ENCODE measurements around the gene TMEM131L. TPM values are rescaled to one million over a fixed set of nuclear protein-coding genes. Genes with fewer than 3 reads are reported as not detected.

Gene TMEM131L
- total RNA-seq, 1 experiment from 2014 or later: 19.7 TPM

GRCh38 chr4:153494562-153494961 lies 28.4 kb downstream of the TMEM131L start:
- RAD21 ChIA-PET (ENCODE audit: low non-redundant PET in 1 of 2, low total read pairs in 2 of 2, uncharacterized antibody in 2 of 2, unreplicated experiment in 2 of 2): no interaction called here
- Histone ChIP-seq H2AFZ (ENCODE audit: low read depth, low read length, poor library complexity, severe bottlenecking) (no peak overlapping the region), H3K9me2 (ENCODE audit: insufficient read depth) (no peaks in the 10 kb centered on the region), H3K9me3 (ENCODE audit: control insufficient read depth in 1 of 2, insufficient read depth in 1 of 2, low read depth in 1 of 2, low read length in 2 of 2) (no peaks in the 10 kb centered on the region), H3K4me1 (ENCODE audit: control insufficient read depth in 1 of 2, insufficient read depth in 2 of 2, low read length in 2 of 2) (peaks cover 34 to 58% of the 10 kb centered on the region in 2 experiments), H3K27ac (ENCODE audit: low read depth, low read length) (no peak overlapping the region), H3K4me3 (replicated peaks in 1 of 2; ENCODE audit: low read depth in 1 of 2, low read length in 2 of 2) (no peak overlapping the region), H4K20me1 (ENCODE audit: insufficient read depth) (no peaks in the 10 kb centered on the region), H3K36me3 (ENCODE audit: control insufficient read depth in 1 of 2, insufficient read depth in 2 of 2, low read length in 2 of 2) (no peaks in the 10 kb centered on the region), H3K9ac (ENCODE audit: low read length) (no peak overlapping the region), H3K4me2 (ENCODE audit: low read length) (no peak overlapping the region), H3K79me2 (ENCODE audit: insufficient read depth, low read length) (peaks cover 25% of the 10 kb centered on the region), H3K27me3 (ENCODE audit: insufficient read depth, low read length) (no peaks in the 10 kb centered on the region)
- ATAC-seq (no peak), DNase-seq (ENCODE audit: low read depth, low spot score) (no peak)
- CTCF ChIA-PET: no interaction called here
- intact Hi-C loops (cut with micrococcal nuclease): no loop called here
- POLR2A ChIA-PET: interaction anchor here (1.2 kb wide), 1 partner anchor 8 kb away, joined by 3 read pairs; no protein-coding TSS in a partner anchor
- TF ChIP-seq ZBTB33 (IDR thresholded peaks at IDR 0.05; ENCODE audit: extremely low read depth, insufficient replicate concordance, low read length) (no peak), SIN3A (IDR thresholded peaks at IDR 0.05; ENCODE audit: low read depth) (no peak), POLR2AphosphoS5 (IDR thresholded peaks at IDR 0.05; ENCODE audit: low read depth, low read length) (no peak), EZH2 (IDR thresholded peaks at IDR 0.05) (no peak), EGR1 (IDR thresholded peaks at IDR 0.05; ENCODE audit: low read depth) (no peak)
- BruUV-seq (replicated peaks): no TSS peak

- Histone ChIP-seq H3K4me2 (ENCODE audit: low read length) (no peak overlapping the region), H4K20me1 (ENCODE audit: insufficient read depth) (no peaks in the 10 kb centered on the region), H3K4me3 (replicated peaks in 1 of 2; ENCODE audit: low read depth in 1 of 2, low read length in 2 of 2) (no peak overlapping the region), H3K27me3 (ENCODE audit: insufficient read depth, low read length) (no peaks in the 10 kb centered on the region), H3K4me1 (ENCODE audit: control insufficient read depth in 1 of 2, insufficient read depth in 2 of 2, low read length in 2 of 2) (peaks cover 34 to 53% of the 10 kb centered on the region in 2 experiments), H3K79me2 (ENCODE audit: insufficient read depth, low read length) (peaks cover 20% of the 10 kb centered on the region), H3K9ac (ENCODE audit: low read length) (no peak overlapping the region), H3K9me3 (ENCODE audit: control insufficient read depth in 1 of 2, insufficient read depth in 1 of 2, low read depth in 1 of 2, low read length in 2 of 2) (no peaks in the 10 kb centered on the region), H3K9me2 (ENCODE audit: insufficient read depth) (no peaks in the 10 kb centered on the region), H2AFZ (ENCODE audit: low read depth, low read length, poor library complexity, severe bottlenecking) (no peak overlapping the region), H3K36me3 (ENCODE audit: control insufficient read depth in 1 of 2, insufficient read depth in 2 of 2, low read length in 2 of 2) (no peaks in the 10 kb centered on the region), H3K27ac (ENCODE audit: low read depth, low read length) (no peak overlapping the region)
- ChIA-PET CTCF (no interaction called here), RAD21 (ENCODE audit: low non-redundant PET in 1 of 2, low total read pairs in 2 of 2, uncharacterized antibody in 2 of 2, unreplicated experiment in 2 of 2) (no interaction called here), POLR2A (interaction anchor here (1.2 kb wide), 1 partner anchor 10 kb away, joined by 3 read pairs; no protein-coding TSS in a partner anchor)
- no TSS peak for BruUV-seq (replicated peaks)
- DNase-seq (ENCODE audit: low read depth, low spot score) (no peak), ATAC-seq (no peak)
- intact Hi-C loops (cut with micrococcal nuclease): no loop called here
- TF ChIP-seq SRF (IDR thresholded peaks at IDR 0.05; ENCODE audit: low read depth) (no peak), POLR2AphosphoS5 (IDR thresholded peaks at IDR 0.05; ENCODE audit: low read depth, low read length) (no peak), POLR2A (IDR thresholded peaks at IDR 0.05; ENCODE audit: borderline replicate concordance, extremely low read depth, insufficient read depth, insufficient read length) (no peak), FOSL1 (IDR thresholded peaks at IDR 0.05; ENCODE audit: low read depth) (no peak), ZFX (IDR thresholded peaks at IDR 0.05) (no peak), ATF3 (IDR thresholded peaks at IDR 0.05) (no peak), MAX (IDR thresholded peaks at IDR 0.05) (no peak), CTCF (IDR thresholded peaks at IDR 0.05 in 2 of 3, conservative IDR thresholded peaks at IDR 0.05 in 1 of 3; ENCODE audit: borderline replicate concordance in 1 of 3, insufficient read depth in 1 of 3, low read depth in 2 of 3, low read length in 2 of 3) (no peak), RAD21 (IDR thresholded peaks at IDR 0.05; ENCODE audit: low read depth) (no peak), ELF1 (IDR thresholded peaks at IDR 0.05; ENCODE audit: borderline replicate concordance, low read depth) (no peak), SIN3A (IDR thresholded peaks at IDR 0.05; ENCODE audit: low read depth) (no peak), YY1 (IDR thresholded peaks at IDR 0.05; ENCODE audit: extremely low read depth, insufficient replicate concordance, low read depth, low read length) (no peak), ZNF274 (IDR thresholded peaks at IDR 0.05; ENCODE audit: low read depth, low read length) (no peak)
These were observed 29.5 kb downstream of the TMEM131L start for GRCh38 chr4:153495480-153496193.
